H9 (cell line): ENCODE data around the gene PFDN2. TPM values are rescaled to one million over a fixed set of nuclear protein-coding genes. Genes with fewer than 3 reads are reported as not detected.
"Not testable (repeated sequence)": the region's sequence is repeated elsewhere in the genome, so short reads cannot be mapped to it uniquely, and the experiment has no call there.

Source experiments
- DNase-seq: peaks from one replicate; pipeline ENCODE4 v3.0.0-alpha.2; 2017
- H2AFZ ChIP-seq: one replicate; pipeline ENCODE4 v1.6.1; 2013; ENCODE audit warnings: mild to moderate bottlenecking, low read length, control low read depth, moderate library complexity
- H2AK5ac ChIP-seq: 2 replicates; pipeline ENCODE4 v1.6.1; 2013; ENCODE audit warnings: low read length, control low read depth, mixed read lengths; ENCODE audit not compliant: insufficient read length
- H2BK120ac ChIP-seq: one replicate; pipeline ENCODE4 v1.6.1; 2013; ENCODE audit warnings: low read depth, mild to moderate bottlenecking, low read length, control low read depth, inconsistent platforms; ENCODE audit not compliant: poor library complexity, severe bottlenecking
- H2BK12ac ChIP-seq: 2 replicates; pipeline ENCODE4 v1.6.1; 2013; ENCODE audit warnings: low read length, control low read depth, mixed read lengths, low read depth; ENCODE audit not compliant: insufficient read length
- H2BK15ac ChIP-seq: 2 replicates; pipeline ENCODE4 v1.6.1; 2013; ENCODE audit warnings: low read depth, low read length, control low read depth
- H2BK20ac ChIP-seq: one replicate; pipeline ENCODE4 v1.6.1; 2013; ENCODE audit warnings: low read depth, mild to moderate bottlenecking, low read length, control low read depth, inconsistent platforms; ENCODE audit not compliant: poor library complexity, severe bottlenecking
- H2BK5ac ChIP-seq: 2 replicates; pipeline ENCODE4 v1.6.1; 2013; ENCODE audit warnings: low read length, control low read depth, mixed read lengths; ENCODE audit not compliant: insufficient read length
- H3K14ac ChIP-seq: 2 replicates; pipeline ENCODE4 v1.6.1; 2013; ENCODE audit warnings: low read length, control low read depth; ENCODE audit not compliant: insufficient read depth
- H3K18ac ChIP-seq: 2 replicates; pipeline ENCODE4 v1.6.1; 2013; ENCODE audit warnings: low read depth, mild to moderate bottlenecking, mixed read lengths, low read length, control low read depth; ENCODE audit not compliant: insufficient read length
- H3K23ac ChIP-seq: 2 replicates; pipeline ENCODE4 v1.6.1; 2013; ENCODE audit warnings: low read length, control low read depth, mixed read lengths, low read depth; ENCODE audit not compliant: insufficient read length
- H3K23me2 ChIP-seq: 2 replicates; pipeline ENCODE4 v1.6.1; 2013; ENCODE audit warnings: low read depth, mild to moderate bottlenecking, mixed read lengths, low read length, control low read depth; ENCODE audit not compliant: insufficient read length, poor library complexity, severe bottlenecking
- H3K27ac ChIP-seq: 2 replicates; pipeline ENCODE4 v1.5.1; 2013; ENCODE audit warnings: low read length, control low read depth, mixed read lengths, low read depth; ENCODE audit not compliant: insufficient read length
- H3K27me3 ChIP-seq: 2 replicates; pipeline ENCODE4 v1.6.1; 2013; ENCODE audit warnings: low read length, control low read depth, inconsistent platforms; ENCODE audit not compliant: insufficient read depth
- H3K4ac ChIP-seq: 2 replicates; pipeline ENCODE4 v1.6.1; 2013; ENCODE audit warnings: low read depth, mild to moderate bottlenecking, control low read depth, inconsistent platforms, low read length, moderate library complexity
- H3K4me1 ChIP-seq: 2 replicates; pipeline ENCODE4 v1.6.1; 2013; ENCODE audit warnings: low read length, control low read depth, inconsistent platforms; ENCODE audit not compliant: insufficient read depth
- H3K4me2 ChIP-seq: 2 replicates; pipeline ENCODE4 v1.6.1; 2013; ENCODE audit warnings: low read length, control low read depth, mixed read lengths; ENCODE audit not compliant: insufficient read length, insufficient read depth
- H3K56ac ChIP-seq: 2 replicates; pipeline ENCODE4 v1.6.1; 2013; ENCODE audit warnings: low read depth, mild to moderate bottlenecking, mixed read lengths, low read length, control low read depth; ENCODE audit not compliant: insufficient read length
- H3K79me1 ChIP-seq: 2 replicates; pipeline ENCODE4 v1.6.1; 2013; ENCODE audit warnings: low read depth, mild to moderate bottlenecking, moderate library complexity, low read length, control low read depth, inconsistent platforms; ENCODE audit not compliant: insufficient read depth, poor library complexity, severe bottlenecking
- H3K79me2 ChIP-seq: 2 replicates; pipeline ENCODE4 v1.6.1; 2013; ENCODE audit warnings: low read length, control low read depth, inconsistent platforms; ENCODE audit not compliant: insufficient read depth
- H3K9ac ChIP-seq: 2 replicates; pipeline ENCODE4 v1.6.1; 2013; ENCODE audit warnings: low read length, control low read depth, mixed read lengths; ENCODE audit not compliant: insufficient read length; ENCODE audit errors: extremely low read depth
- H3K9me3 ChIP-seq: one replicate; pipeline ENCODE4 v1.6.1; 2013; ENCODE audit warnings: low read depth, low read length, inconsistent platforms; ENCODE audit not compliant: control insufficient read depth
- H3T11ph ChIP-seq: one replicate; pipeline ENCODE4 v1.6.1; 2013; ENCODE audit warnings: mild to moderate bottlenecking, low read length, control low read depth, inconsistent platforms
- H4K20me1 ChIP-seq: one replicate; pipeline ENCODE4 v1.6.1; 2013; ENCODE audit not compliant: control insufficient read depth, insufficient read length, insufficient read depth
- H4K5ac ChIP-seq: 2 replicates; pipeline ENCODE4 v1.6.1; 2013; ENCODE audit warnings: low read depth, mild to moderate bottlenecking, mixed read lengths, low read length, control low read depth; ENCODE audit not compliant: insufficient read length
- H4K8ac ChIP-seq: replicated peaks from 2 replicates; pipeline ENCODE4 v1.6.1; 2013; ENCODE audit warnings: low read length, control low read depth, mixed read lengths, low read depth; ENCODE audit not compliant: insufficient read length
- H4K91ac ChIP-seq: 2 replicates; pipeline ENCODE4 v1.6.1; 2013; ENCODE audit warnings: low read depth, mild to moderate bottlenecking, moderate library complexity, mixed read lengths, low read length, control low read depth; ENCODE audit not compliant: insufficient read length
- H3K27ac Mint-ChIP-seq, 3 experiments: 2 replicates in 2 of 3; 3 replicates in 1 of 3; pipeline ENCODE4 v1.8.0; 2020 to 2021; ENCODE audit warnings: mixed read lengths in 3 of 3, mild to moderate bottlenecking in 1 of 3, moderate library complexity in 1 of 3
- H3K27me3 Mint-ChIP-seq: 2 replicates; pipeline ENCODE4 v1.8.0; 2021; ENCODE audit warnings: low read depth, mild to moderate bottlenecking, moderate library complexity, mixed read lengths
- H3K36me3 Mint-ChIP-seq, 3 experiments: 2 replicates in 2 of 3; 3 replicates in 1 of 3; pipeline ENCODE4 v1.8.0; 2020 to 2021; ENCODE audit warnings: low read depth in 3 of 3, mixed read lengths in 3 of 3; ENCODE audit not compliant: insufficient read depth in 1 of 3
- H3K4me1 Mint-ChIP-seq, 2 experiments: 2 replicates each; pipeline ENCODE4 v1.8.0; 2020; ENCODE audit warnings: mixed read lengths in 2 of 2
- H3K4me3 Mint-ChIP-seq, 2 experiments: 2 replicates in 1 of 2; 3 replicates in 1 of 2; pipeline ENCODE4 v1.8.0; 2020 to 2021; ENCODE audit warnings: mild to moderate bottlenecking in 2 of 2, mixed read lengths in 2 of 2, moderate library complexity in 1 of 2
- H3K9me3 Mint-ChIP-seq, 2 experiments: 2 replicates in 1 of 2; 3 replicates in 1 of 2; pipeline ENCODE4 v1.8.0; 2020; ENCODE audit warnings: mild to moderate bottlenecking in 2 of 2, mixed read lengths in 2 of 2, moderate library complexity in 1 of 2
- CTCF ChIP-seq: fragments of 200-600 bp; sonication (generic); conservative IDR thresholded peaks from 3 replicates; pipeline ENCODE4 v1.8.0; 2021; ENCODE audit warnings: antibody characterized with exemption, mild to moderate bottlenecking
- WGBS: extraction: QIAGEN DNeasy Blood & Tissue Kit; methylation state at CpG from one replicate; pipeline ENCODE4 v1.1.7; 2013; ENCODE audit warnings: missing lambda C conversion rate, low lambda C conversion rate, mixed read lengths; ENCODE audit not compliant: insufficient read length; ENCODE audit errors: extremely low coverage; 5-methylcytosine and 5-hydroxymethylcytosine counted together
- total RNA-seq: library from RNA; stranded (reverse); gene quantifications from 2 replicates; pipeline ENCODE4 v1.2.1, GENCODE V29; 2021

The PFDN2 gene
- total RNA-seq, 1 experiment from 2014 or later, result 71.8 TPM

GRCh38 chr1:161066694-161067093 is 51.1 kb downstream of the PFDN2 start:
- Histone ChIP-seq H4K91ac (no peak overlapping the region), H3K79me2 (no peaks in the 10 kb centered on the region), H3K23ac (no peak overlapping the region), H3K27me3 (no peaks in the 10 kb centered on the region), H3T11ph (no peak overlapping the region), H2AFZ (no peak overlapping the region), H3K23me2 (no peaks in the 10 kb centered on the region), H3K14ac (no peak overlapping the region), H2BK20ac (no peak overlapping the region), H3K79me1 (no peaks in the 10 kb centered on the region), H4K20me1 (no peaks in the 10 kb centered on the region), H3K4ac (no peak overlapping the region), H3K4me2 (no peak overlapping the region), H3K4me1 (no peaks in the 10 kb centered on the region; the same call in 1 of the 2 replicates), H3K9ac (no peak overlapping the region), H2BK120ac (no peak overlapping the region), H2BK5ac (no peak overlapping the region), H3K27ac (no peak overlapping the region), H4K5ac (no peak overlapping the region), H3K9me3 (no peaks in the 10 kb centered on the region), H2BK12ac (no peak overlapping the region), H3K56ac (no peak overlapping the region), H2BK15ac (no peak overlapping the region), H3K18ac (no peak overlapping the region), H2AK5ac (no peak overlapping the region), H4K8ac (no peak overlapping the region)
- no peaks in the 10 kb centered on the region for H3K36me3 Mint-ChIP-seq
- H3K4me1 Mint-ChIP-seq, result peaks cover 18 to 19% of the 10 kb centered on the region in 2 experiments
- no peaks in the 10 kb centered on the region for H3K9me3 Mint-ChIP-seq
- H3K27ac Mint-ChIP-seq, result no peak overlapping the region
- peaks cover 15% of the 10 kb centered on the region for H3K27me3 Mint-ChIP-seq
- TF ChIP-seq CTCF, result no peak
- no peak for DNase-seq
- H3K4me3 Mint-ChIP-seq, result no peak overlapping the region
- no CpG with 5 or more reads among the region's 3 CpGs for WGBS

GRCh38 chr1:161065681-161066080 is 52.2 kb downstream of the PFDN2 start:
- H3K56ac ChIP-seq, H3K4me3 Mint-ChIP-seq, H4K20me1 ChIP-seq, H3K4me2 ChIP-seq, H3K9ac ChIP-seq, H3K4me1 ChIP-seq, H2AFZ ChIP-seq, H3K23ac ChIP-seq, H2AK5ac ChIP-seq, H3K27me3 ChIP-seq, H3K27ac ChIP-seq, H2BK5ac ChIP-seq, H3K14ac ChIP-seq, H3K27ac Mint-ChIP-seq, H2BK12ac ChIP-seq, H2BK15ac ChIP-seq, H3K18ac ChIP-seq, H2BK20ac ChIP-seq, H2BK120ac ChIP-seq, H4K5ac ChIP-seq, H3K9me3 Mint-ChIP-seq, H3K79me1 ChIP-seq, H3T11ph ChIP-seq, H4K91ac ChIP-seq, DNase-seq, H3K36me3 Mint-ChIP-seq, H3K9me3 ChIP-seq, H4K8ac ChIP-seq, H3K79me2 ChIP-seq, H3K4ac ChIP-seq, H3K23me2 ChIP-seq: not testable (repeated sequence)
- H3K27me3 Mint-ChIP-seq, result peaks cover 15% of the 10 kb centered on the region
- peaks cover 16 to 19% of the 10 kb centered on the region in 2 experiments for H3K4me1 Mint-ChIP-seq
- no CpG with 5 or more reads among the region's 7 CpGs for WGBS
